HG02973 (cell line): Measurements from ENCODE around the gene WNT3.
"Not testable (repeated sequence)": the region's sequence is repeated elsewhere in the genome, so short reads cannot be mapped to it uniquely, and the experiment has no call there.

ENCODE experiments used
- ATAC-seq: cut with Tn5 transposase; IDR thresholded peaks from one replicate; pipeline ENCODE4 v1.9.1; 2021; ENCODE audit warnings: moderate library complexity; ENCODE audit not compliant: unreplicated experiment

The WNT3 gene

GRCh38 chr17:46814446-46814845 is 4.0 kb downstream of the WNT3 start:
- ATAC-seq, result no peak

GRCh38 chr17:46813920-46814319 is 4.6 kb downstream of the WNT3 start:
- no peak for ATAC-seq

DNA sequence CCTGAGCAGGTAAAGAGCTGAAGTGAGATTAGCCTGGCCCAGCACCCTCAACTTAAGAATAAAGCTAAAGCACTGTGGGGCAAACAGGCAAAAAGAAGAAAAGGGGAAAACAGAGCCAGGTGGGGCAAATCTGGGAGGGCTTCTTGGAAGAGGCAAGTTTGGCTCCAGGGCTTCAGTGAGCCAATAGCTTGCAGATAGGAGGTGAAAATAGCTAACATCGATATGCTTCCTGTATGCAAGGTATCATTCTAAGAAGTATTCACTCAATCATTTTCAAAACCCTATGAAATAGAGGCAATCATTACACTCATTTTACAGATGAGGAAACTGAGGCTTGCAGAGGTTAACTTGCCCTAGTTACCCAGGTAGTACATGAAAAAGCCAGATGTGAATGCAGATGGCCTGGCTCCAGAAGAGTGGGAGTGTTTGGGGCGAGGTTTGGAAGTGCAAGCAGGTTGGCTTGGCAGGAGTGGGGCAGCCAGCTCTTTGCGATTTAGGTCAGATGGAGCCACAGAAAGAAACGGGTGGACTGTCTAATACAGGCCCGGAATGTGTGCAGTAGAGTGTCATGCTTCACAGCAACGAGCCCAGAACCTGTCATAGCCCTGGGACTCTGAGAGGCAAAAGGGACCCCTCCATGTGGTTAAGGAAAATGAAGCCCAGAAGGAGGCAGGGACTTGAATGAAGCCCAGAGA is 5.7 kb downstream of the WNT3 start:
- ATAC-seq, result no peak

DNA sequence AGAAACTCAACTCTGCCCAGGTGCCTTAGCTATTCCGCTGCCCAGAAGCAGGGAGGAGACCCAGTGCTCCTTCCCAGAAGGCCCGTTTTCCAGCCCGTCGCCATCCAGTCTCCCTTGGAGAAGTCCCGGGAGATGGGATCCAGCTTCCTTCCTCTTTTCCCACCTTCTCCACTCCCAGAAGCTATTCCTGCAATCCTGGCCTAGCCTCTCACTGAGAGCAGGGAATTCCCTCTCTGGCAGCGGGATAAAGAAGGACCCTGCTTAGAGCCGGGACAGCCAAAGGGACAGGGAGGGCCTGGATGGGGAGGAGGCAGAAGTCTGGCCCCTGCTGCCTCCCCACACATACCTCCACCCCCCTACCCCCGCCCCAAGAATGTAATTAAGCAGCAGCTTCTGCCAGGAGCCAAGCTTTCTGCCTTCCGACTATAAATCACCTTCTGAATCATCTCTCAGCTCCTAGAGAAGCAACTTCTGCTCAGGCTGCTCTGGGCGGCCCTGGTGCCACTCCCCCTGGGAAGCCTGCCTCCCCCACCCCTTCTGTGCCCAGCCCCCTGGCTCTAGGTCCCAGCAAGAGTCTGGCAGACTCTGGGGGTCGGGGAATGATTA is 6.4 kb downstream of the WNT3 start:
- ATAC-seq, result no peak

DNA sequence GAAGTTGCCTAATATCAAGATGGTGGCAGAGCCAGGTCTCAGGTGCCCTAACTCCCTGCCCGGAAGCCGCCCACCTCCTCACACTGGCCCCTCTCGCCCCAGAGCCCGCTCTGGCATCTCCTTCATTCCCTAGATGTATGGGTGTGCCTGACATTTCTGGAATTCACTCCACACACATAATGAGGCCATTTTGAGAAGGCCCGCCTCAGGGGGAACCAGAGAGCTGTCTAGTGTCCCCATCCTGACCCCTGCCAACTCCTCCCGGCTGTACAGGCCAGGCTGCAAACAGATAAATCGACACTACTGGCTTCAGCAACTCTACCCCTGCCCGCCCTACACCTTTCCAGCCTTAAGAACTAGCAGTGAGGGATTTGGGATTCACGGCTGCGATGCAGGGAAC is 7.7 kb downstream of the WNT3 start:
- ATAC-seq, result no peak

- no peak for ATAC-seq
These were observed 9.4 kb downstream of the WNT3 start for GRCh38 chr17:46809110-46809571.

DNA sequence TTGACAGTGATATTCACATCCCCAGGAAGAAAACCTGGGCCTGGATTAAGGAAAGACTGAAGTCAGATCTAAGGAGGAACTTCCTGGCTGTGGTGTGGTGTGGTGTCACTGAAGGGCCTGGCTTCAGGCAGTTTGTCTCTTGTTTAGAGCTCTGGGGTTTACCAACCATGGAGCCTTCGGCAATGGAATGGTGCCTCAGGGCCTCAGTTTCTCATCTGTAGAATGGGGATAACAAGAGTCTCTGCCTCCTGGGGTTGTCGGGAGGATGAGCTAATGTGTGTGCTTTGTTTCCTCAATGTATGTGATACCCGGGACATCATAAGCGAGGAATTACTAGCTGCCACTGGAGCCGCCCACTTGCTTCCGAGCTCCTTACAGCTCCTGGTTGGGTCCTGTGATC is 12.7 kb downstream of the WNT3 start:
- ATAC-seq, result no peak

DNA sequence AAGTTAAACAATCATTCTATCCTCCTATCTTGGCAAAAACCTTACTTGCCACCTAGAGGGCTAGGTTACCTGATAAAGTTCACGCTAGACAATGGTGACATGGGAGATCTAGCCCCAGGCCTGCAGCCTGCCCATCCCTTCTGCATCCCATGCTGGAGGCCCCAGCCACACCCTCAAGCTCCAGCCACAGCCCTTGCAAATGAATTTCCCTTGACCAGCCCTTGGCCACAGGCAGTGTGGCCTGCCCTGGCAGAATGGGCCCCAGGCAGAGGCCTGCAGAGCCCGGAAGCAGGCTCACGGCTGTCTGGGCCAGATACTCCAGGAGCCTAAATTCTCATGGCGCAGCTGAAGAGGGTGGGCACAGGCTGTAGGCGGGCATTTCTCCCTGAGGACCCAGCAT is 14.9 kb downstream of the WNT3 start:
- ATAC-seq, result no peak

- ATAC-seq, result no peak
These were observed 15.7 kb downstream of the WNT3 start for GRCh38 chr17:46802800-46803199.

DNA sequence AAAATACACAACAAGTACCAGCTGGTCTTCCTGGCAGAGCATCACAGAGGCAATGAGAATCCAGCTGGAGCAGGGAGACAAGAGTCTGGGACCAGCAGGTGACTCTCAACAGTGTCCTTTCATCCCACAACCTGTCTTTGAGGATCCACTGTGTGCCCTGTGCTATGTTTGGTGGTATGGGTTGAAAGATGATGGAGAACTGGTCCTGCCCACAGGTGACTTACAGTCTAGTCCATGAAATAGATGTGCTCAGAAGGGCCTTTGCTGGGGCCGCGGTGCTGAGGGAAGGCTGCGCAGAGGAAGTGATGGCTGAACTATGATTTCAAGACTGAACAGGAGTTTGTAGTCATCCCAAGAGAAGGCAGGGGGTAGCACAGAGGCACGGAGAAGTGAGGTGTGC is 17.9 kb downstream of the WNT3 start:
- no peak for ATAC-seq

- ATAC-seq, result no peak
These were observed 21.4 kb downstream of the WNT3 start for GRCh38 chr17:46796956-46797530.

- no peak for ATAC-seq
These were observed 22.0 kb downstream of the WNT3 start for GRCh38 chr17:46796524-46796923.

DNA sequence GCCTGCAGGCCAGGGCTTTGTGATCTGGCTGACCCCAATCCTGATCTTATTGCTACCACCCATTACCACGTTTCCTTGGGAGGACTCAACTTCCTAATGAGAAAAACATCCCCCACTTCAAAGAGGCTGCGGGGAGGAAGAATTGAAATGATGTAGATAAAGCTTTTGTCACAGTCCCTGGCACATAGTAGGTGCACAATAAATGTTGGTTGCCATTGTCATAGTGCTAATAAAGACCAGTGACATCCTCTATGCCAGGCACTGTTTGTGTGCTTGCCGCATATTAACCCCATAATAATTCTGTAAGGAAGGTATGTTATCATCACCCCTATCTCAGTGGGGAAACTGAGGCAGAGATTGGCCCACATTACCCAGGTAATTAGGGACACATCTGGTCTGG is 22.4 kb downstream of the WNT3 start:
- no peak for ATAC-seq

DNA sequence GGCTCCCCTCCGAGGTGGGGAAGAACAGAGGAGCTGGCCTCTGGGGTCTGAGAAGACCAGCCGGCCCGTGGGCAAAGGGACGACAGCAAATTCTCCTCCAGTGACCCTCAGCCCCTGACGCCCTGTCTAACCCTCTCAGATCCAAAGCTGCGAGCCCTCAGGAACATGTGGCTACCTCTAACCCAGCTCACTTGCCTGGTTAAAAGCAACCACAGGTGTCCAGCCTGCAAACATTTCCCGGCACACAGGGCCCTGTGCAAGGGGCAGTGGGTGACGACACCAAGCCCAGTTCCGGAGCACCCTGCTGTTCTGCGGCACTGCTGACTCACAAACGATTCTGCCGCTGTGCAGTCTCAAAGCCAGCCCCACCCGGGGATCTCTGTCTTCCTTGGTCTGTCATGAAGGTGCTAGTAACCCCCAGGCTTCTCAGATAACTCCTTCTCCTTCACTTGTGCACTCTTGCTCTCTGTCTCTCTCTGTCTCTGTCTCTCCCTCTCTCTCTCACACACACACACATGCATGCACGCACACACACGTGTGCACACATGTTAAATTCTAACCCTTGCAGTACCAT is 23.0 kb downstream of the WNT3 start:
- no peak for ATAC-seq

GRCh38 chr17:46794318-46794717 is 24.2 kb downstream of the WNT3 start:
- no peak for ATAC-seq

GRCh38 chr17:46793541-46793940 is 25.0 kb downstream of the WNT3 start:
- no peak for ATAC-seq

DNA sequence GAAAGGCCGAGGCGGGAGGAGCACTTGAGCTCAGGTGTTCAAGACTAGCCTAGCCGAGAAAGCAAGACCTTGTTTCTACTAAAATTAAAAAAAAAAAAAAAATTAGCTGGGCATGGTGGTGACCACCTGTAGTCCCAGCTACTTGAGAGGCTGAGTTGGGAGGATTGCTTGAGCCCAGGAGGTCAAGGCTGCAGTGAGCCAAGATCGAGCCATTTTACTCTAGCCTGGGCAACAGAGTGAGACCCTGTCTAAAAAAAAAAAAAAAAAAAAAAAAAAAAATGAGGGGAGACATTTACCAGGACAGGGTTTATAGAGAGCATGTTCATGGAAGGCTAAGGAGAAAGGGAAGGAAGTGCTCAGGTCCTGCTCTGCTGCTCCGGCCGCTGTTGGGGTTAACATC is 25.5 kb downstream of the WNT3 start:
- ATAC-seq, result not testable (repeated sequence)

DNA sequence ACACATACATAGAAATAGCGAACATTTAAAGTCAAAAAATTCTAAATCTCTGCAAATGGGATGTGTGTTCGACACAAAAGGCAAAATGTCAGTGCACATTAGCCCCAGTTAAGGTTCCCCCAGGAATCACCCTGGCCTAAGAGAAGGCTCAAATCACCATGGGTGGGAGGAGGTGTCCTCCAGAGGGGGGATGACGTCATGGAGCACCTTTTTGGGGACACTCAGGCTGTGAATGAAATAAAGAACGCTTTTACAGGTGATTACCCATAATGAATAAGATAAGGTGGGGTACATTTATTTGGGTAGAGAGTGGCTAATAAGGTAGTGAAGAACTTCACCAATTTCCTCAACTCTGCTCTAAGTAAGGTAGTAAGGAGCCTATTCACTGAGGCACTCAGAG is 26.4 kb downstream of the WNT3 start:
- no peak for ATAC-seq

DNA sequence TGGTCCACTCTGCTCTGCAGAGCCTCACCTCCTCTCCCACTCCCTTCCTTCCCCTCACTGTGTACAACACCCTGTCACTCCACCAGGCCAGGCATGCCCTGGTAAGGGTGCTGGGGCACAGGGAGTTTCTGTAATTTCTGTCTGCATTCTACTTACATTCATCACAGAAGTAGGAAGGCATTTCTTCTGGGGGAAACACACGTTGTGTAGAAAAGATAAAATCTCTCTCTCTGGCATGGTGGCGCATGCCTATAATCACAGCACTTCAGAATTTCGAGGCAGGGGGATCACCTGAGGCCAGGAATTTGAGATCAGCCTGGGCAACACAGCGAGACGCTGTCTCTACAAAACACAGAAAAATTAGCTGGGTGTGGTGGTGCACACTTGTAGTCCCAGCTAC is 27.0 kb downstream of the WNT3 start:
- ATAC-seq, result no peak

- ATAC-seq, result no peak
These were observed 28.3 kb downstream of the WNT3 start for GRCh38 chr17:46790216-46790615.

DNA sequence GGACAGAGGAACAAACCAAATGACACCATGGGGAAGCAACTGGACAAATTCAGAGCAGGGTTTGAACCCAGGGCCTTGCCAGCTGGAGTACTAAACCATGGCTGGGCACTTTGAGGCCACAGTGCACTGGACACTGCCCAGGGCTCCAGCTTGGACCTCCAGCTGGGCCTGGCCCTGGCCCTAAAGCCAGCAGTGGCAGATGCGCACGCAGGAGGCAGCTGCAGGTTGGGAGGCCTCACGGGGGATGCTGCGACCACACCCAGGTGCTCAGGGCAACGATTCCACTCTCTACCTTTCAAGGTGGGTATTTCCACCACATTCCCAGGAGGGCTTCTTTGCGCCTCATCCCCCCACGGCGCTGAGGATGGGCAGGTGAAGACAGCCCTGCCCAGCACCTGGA is 28.9 kb downstream of the WNT3 start:
- no peak for ATAC-seq

GRCh38 chr17:46788796-46789195 is 29.7 kb downstream of the WNT3 start:
- ATAC-seq, result no peak
